Germinal center (tissue), 1 donor: ENCODE measurements around the gene MAGI1.

Experiments used
- DNase-seq: peaks from one replicate; pipeline ENCODE4 v3.0.0; 2012; ENCODE audit warnings: mixed read lengths, low spot score

MAGI1 gene

GRCh38 chr3:65478551-65479500, 559.9 kb downstream of the MAGI1 start:
- DNase-seq, result no peak

- no peak for DNase-seq
Observed at GRCh38 chr3:65473736-65474135, 565.0 kb downstream of the MAGI1 start.

DNA sequence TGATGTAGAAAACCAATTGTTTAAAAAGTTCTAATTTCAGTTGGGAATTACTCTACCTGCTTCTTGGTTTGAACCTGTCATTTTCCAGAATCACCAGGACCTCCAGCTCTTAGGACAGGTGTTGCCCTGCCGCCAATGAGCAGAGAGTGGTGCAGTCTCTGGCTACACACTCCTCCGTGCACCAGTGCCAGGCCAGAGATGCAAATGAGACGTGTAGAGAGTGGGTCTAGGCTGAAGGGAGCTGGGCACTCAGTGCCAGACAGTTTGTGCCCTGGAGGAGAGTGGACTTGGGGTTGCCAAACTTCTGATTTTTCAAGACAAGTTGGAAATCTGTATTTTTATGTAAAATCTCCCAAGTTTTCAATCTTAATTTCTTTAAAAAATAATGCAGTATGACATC, 566.2 kb downstream of the MAGI1 start:
- no peak for DNase-seq

GRCh38 chr3:65466300-65466988, 572.3 kb downstream of the MAGI1 start:
- DNase-seq, result no peak

- no peak for DNase-seq
Observed at GRCh38 chr3:65449841-65450428, 588.8 kb downstream of the MAGI1 start.

GRCh38 chr3:65448120-65448519, 590.6 kb downstream of the MAGI1 start:
- no peak for DNase-seq

- DNase-seq, result no peak
Observed at GRCh38 chr3:65445573-65446169, 593.0 kb downstream of the MAGI1 start.

GRCh38 chr3:65444447-65444815, 594.3 kb downstream of the MAGI1 start:
- DNase-seq, result no peak

DNA sequence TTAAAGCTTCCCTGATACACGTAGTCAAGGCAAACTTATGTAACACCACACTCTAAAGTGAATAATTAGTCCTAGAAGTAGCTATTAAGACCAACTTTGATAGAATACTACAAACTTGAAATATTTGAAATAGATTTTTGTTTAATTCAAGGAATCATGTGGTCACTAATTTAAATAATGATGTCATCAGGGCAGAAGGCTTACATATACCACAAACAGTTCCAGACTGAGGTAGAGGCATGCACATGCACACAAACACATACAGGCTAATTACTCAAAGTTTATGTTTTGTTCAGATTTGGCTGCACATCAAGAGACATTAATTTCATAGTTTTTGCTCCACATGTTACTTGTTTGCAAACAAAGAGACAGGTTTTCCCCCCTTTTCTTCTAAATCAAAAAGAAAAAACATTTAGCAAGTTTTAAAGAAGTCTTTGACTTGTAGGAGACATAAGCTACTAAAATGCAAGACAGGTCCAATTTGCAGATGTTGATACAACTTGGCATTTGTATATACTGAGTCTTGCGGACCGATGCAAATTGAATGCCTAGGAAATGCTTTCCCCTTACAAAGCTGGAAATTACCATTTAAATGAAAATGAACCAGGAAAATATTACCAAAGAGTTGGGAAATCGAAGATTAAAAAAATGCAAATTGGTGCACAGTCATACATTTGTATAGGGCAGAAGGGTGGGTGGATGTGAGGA, 594.8 kb downstream of the MAGI1 start:
- no peak for DNase-seq

- no peak for DNase-seq
Observed at GRCh38 chr3:65439641-65440284, 599.0 kb downstream of the MAGI1 start.

DNA sequence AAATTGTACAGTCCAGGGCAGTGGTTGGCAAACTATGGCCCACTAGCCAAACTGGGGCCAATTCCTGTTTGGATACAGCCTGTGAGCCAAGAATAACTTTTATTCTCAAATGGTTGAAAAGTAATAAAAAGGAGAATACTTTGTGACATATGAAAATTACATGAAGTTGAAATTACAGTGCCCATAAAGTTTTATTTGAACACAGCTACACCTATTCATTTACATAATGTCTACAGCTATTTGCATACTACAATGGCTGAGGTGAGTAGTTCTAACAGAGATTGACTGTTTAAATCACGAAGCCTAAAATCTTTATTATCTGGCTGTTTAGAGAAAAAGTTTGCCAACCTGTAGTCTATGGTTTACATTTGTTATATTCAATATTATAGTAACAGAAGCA, 600.1 kb downstream of the MAGI1 start:
- no peak for DNase-seq

DNA sequence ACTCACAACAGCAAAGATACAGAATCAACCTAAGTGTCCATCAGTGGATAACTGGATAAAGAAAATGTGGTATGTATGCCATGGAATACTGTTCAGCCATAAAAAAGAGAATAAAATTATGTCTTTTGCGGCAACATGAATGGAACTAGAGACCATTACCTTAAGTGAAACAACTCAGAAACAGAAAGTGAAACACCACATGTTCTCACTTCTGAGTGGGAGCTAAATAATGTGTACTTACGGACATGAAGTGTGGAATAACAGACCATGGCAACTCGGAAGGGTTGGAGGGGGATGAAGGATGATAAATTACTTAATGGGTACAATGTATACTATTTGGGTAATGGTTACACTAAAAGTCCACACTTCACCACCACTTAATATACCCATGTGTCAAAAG, 600.6 kb downstream of the MAGI1 start:
- DNase-seq, result no peak

DNA sequence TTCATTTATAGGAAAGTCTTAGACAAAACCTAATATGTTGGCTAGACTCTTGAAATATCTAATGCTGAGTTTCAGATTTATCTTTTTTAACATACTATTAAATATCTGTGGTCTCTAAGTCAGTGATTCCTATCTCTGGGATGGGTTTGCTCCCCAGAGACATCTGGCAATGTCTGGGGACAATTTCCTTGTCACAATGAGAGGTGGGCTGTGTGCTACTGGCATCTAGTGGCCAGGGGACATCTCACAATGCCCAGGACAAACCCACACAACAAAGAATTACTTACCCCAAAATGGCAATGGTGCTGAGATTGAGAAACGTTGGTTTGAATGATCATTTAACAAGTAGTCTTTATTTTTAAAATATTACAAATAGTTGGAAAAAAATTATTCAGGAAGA, 602.1 kb downstream of the MAGI1 start:
- no peak for DNase-seq

- DNase-seq, result no peak
Observed at GRCh38 chr3:65433480-65433879, 605.2 kb downstream of the MAGI1 start.

- DNase-seq, result no peak
Observed at GRCh38 chr3:65432388-65433003, 606.2 kb downstream of the MAGI1 start.

DNA sequence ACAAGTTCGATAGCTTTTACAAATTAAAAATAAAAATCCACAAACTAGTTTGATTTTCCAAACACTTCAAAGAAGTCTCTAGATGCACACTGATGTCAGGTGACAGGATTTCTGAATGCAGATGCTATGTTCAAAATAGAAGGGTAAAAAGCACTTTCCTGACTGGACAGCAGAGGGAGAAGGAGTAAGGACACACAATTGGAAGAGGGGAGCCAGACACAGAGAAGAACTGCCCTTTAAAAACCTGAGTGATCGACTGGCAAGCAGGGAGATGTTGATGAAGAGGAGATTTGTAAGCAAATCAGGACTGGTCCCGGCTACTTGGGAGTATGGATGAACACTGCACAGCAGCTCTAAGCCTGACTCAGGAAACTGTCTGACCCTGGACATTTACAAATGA, 612.8 kb downstream of the MAGI1 start:
- no peak for DNase-seq

- DNase-seq, result no peak
Observed at GRCh38 chr3:65422154-65422553, 616.6 kb downstream of the MAGI1 start.

GRCh38 chr3:65419233-65419632, 619.5 kb downstream of the MAGI1 start:
- DNase-seq, result no peak

GRCh38 chr3:65413891-65414290, 624.8 kb downstream of the MAGI1 start:
- DNase-seq, result no peak

- no peak for DNase-seq
Observed at GRCh38 chr3:65412588-65412987, 626.1 kb downstream of the MAGI1 start.

DNA sequence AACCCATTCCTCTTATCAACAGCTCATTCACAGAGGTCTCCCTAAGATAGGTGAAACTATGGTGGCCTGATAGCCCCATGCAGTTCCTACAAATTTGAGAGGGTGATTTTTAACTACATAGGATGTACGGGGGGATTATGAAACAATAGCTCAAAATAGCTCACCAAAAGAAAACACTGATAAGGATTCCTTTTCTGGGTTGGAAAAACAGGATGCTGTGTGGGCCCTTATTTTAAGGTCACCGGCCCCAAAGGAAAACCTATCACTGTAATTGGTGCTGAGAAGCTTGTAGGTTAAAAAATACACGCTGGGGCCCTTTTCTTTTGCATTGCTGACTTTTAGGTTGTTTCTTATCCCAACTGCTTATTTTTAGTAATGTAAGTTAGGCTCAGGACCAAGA, 627.4 kb downstream of the MAGI1 start:
- no peak for DNase-seq
